GM12801 (cell line): ENCODE results near the gene CSRP1.

Experiments
- TF ChIP-seq, protein P1 (sequence below): IDR thresholded peaks from one replicate; pipeline ENCODE4 v1.5.1; 2011; ENCODE audit warnings: control low read depth; ENCODE audit not compliant: insufficient read length; ENCODE audit errors: extremely low read depth

Gene CSRP1

GRCh38 chr1:201540846-201541735, 34.2 kb upstream of the CSRP1 start:
- TF ChIP-seq, protein P1, sequence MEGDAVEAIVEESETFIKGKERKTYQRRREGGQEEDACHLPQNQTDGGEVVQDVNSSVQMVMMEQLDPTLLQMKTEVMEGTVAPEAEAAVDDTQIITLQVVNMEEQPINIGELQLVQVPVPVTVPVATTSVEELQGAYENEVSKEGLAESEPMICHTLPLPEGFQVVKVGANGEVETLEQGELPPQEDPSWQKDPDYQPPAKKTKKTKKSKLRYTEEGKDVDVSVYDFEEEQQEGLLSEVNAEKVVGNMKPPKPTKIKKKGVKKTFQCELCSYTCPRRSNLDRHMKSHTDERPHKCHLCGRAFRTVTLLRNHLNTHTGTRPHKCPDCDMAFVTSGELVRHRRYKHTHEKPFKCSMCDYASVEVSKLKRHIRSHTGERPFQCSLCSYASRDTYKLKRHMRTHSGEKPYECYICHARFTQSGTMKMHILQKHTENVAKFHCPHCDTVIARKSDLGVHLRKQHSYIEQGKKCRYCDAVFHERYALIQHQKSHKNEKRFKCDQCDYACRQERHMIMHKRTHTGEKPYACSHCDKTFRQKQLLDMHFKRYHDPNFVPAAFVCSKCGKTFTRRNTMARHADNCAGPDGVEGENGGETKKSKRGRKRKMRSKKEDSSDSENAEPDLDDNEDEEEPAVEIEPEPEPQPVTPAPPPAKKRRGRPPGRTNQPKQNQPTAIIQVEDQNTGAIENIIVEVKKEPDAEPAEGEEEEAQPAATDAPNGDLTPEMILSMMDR, result no peak

- TF ChIP-seq, protein P1, result no peak
Measured at GRCh38 chr1:201539561-201540431, 32.9 kb upstream of the CSRP1 start.

DNA sequence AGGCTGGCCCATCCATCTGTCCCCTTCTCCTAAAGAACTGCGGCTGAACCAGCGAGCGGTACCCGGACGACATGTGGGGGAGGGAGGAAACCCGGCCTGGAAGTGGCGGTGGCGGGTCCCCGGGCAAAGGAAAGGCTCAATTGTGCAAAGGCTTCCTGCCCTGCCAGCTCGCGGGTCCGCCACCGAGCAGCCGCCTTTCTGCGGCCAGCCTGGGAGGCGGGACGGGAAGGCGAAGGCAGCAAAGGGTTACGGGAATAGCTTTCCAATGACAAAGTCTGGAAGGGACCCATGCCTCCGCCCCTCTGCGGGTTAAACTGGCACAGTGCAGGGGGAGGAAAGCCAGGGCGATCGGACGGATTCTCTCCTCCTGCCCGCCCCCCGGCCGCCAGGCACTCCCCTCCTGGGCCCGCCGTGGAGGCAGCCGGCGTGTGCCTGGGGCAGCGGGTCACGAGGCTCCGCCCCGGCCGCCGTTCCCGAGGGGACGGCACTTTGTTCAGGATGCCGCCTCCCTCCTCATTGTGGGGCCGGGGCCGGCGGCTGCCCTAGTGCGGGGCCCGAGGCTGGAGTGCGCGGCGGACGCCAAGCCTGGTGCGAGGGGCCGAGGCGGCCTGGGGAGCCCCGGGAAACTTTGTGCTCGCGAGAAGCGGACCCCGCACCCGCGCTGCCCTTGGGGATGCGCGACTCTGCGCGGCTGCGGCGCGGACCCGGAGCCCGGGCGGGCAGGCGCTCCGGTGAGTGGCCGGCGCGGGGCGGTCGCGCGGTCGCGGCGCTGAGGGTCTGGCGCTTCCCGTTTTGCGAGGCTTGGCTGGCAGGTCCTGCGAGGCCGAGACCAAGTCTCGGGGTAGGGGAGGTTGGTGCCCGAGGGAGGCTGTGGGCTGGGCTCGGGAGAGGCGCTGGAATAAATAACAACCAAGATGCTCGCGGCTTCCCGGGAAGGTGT, 32.0 kb upstream of the CSRP1 start, which contains the start of gene NAV1:
TSS of gene NAV1 (plus strand) at position 516 of the 940 bp plus-strand sequence. CDS start 83,758 bp downstream, outside the sequence.
- TF ChIP-seq, protein P1, result no peak

DNA sequence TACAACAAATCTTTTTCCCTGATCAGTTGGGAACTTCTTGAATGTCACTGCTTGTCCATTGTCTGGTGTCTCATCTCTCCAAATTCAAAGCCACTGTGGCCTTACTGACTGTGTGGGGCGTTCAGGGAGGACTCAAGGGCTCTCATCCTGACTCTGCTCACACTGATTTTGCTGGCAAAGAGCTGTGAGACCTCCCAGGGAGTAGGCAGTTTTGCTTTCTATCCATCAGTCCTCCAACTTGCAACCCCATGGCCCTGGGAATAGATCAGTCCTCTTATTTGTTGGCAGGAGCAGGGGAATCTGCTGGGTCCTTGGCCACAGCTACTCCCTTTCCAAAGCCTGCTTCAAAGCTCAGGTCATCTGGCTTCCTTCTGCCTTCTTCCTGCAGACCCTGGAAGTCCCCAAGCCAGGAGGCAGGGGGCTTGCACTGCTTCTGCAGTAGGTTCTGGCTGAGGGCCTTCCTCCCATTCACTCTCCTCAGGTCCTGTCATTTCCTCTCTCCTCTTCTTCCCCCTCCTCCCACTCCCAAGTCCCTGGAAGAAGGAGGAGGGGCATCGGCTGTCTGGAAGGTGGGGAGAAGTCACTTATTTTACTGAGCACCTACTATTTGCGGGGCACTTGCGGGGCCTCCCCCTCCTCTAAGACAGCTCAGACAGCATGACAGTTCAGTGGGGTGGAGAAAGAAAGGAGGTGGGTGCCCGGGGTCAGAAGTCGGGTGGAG, 31.1 kb upstream of the CSRP1 start:
- TF ChIP-seq, protein P1, result no peak

DNA sequence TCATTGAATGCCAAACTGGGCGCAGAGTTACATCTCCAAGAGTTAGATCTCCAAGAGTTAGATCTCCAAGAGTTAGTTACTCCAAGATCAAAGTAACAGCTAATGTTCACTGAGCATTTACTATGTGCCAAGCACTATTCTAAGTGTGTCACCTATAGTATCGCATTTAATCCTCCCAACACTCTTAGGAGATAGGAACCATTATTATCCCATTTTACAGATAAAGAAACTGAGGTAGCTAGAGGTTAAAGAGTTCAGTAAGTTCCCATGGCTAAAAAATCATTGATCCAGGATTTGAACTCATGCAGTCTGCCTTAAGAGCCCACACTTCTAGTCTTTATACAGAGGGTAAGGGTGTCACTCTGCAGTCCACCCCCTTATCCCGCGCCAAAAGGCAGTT, 30.5 kb upstream of the CSRP1 start:
- TF ChIP-seq, protein P1, result no peak

GRCh38 chr1:201537028-201537427, 30.1 kb upstream of the CSRP1 start:
- TF ChIP-seq, protein P1, result no peak
